GM12865 (cell line): ENCODE data around the gene KIRREL3.

ENCODE experiments used
- DNase-seq: peaks from one replicate; pipeline ENCODE4 v3.0.0; 2010; ENCODE audit warnings: low read depth
- H3K4me3 ChIP-seq: 2 replicates; pipeline ENCODE4 v1.5.1; 2011; ENCODE audit warnings: mild to moderate bottlenecking, low read depth, low read length, control low read depth
- TF ChIP-seq, protein P1 (sequence below): IDR thresholded peaks from 2 replicates; pipeline ENCODE4 v1.5.1; 2011; ENCODE audit warnings: low read length, control low read depth, low read depth, inconsistent platforms; ENCODE audit not compliant: insufficient read depth; ENCODE audit errors: missing control alignments

The KIRREL3 gene

GRCh38 chr11:126884192-126884591, 116.4 kb downstream of the KIRREL3 start:
- no peak for DNase-seq
- no peak overlapping the region for H3K4me3 ChIP-seq
- TF ChIP-seq, protein P1, sequence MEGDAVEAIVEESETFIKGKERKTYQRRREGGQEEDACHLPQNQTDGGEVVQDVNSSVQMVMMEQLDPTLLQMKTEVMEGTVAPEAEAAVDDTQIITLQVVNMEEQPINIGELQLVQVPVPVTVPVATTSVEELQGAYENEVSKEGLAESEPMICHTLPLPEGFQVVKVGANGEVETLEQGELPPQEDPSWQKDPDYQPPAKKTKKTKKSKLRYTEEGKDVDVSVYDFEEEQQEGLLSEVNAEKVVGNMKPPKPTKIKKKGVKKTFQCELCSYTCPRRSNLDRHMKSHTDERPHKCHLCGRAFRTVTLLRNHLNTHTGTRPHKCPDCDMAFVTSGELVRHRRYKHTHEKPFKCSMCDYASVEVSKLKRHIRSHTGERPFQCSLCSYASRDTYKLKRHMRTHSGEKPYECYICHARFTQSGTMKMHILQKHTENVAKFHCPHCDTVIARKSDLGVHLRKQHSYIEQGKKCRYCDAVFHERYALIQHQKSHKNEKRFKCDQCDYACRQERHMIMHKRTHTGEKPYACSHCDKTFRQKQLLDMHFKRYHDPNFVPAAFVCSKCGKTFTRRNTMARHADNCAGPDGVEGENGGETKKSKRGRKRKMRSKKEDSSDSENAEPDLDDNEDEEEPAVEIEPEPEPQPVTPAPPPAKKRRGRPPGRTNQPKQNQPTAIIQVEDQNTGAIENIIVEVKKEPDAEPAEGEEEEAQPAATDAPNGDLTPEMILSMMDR = no peak

DNA sequence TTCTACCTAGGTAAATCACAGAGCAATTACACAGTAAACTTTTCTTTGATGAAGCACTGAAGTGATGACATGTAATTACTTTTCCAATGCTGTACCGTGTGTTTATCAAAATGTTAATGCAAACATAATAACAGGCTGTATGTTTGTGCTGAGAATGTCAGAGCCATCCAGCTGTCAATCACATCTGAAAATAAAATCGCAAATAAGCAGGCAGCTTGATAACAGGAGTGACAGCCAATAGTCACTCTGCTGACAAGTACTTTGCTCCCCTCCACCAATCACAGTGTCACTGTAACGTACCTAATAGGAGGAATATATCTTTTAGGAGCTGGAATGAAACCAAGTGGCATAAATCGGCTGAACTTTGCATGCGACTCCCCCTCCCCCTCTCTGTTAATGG, 119.7 kb downstream of the KIRREL3 start:
- no peak overlapping the region for H3K4me3 ChIP-seq
- TF ChIP-seq, protein P1 = no peak
- no peak for DNase-seq

- TF ChIP-seq, protein P1 = no peak
- no peak overlapping the region for H3K4me3 ChIP-seq
- no peak for DNase-seq
Observed at GRCh38 chr11:126879516-126879915, 121.1 kb downstream of the KIRREL3 start.

DNA sequence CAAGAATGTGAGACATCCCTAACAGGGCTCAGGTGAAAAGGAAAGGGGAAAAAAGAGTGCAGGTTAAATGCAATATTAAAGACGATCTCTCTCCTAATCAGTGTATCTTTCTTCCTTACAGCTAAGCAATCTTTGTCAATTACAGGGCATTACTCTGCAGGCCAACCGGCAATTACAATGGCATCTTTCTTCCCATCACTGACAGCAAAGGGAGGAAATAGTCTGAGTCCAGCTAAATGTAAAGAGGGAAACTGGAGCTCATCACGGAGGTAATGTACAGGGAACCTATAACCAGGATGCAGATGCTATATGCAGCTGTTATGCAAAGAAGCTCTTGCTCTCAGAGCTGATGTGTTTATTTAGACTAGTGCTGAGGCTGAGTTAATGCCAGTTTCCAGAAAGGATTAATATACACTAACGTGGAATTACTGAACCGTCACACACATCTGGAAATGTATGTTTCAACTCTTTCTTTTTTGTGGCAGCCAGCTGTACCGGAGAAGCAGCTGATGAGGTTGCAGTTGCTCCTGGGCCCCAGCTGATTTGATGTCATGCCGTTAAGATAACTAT, 121.6 kb downstream of the KIRREL3 start:
- DNase-seq = no peak
- H3K4me3 ChIP-seq = no peak overlapping the region
- TF ChIP-seq, protein P1 = no peak

DNA sequence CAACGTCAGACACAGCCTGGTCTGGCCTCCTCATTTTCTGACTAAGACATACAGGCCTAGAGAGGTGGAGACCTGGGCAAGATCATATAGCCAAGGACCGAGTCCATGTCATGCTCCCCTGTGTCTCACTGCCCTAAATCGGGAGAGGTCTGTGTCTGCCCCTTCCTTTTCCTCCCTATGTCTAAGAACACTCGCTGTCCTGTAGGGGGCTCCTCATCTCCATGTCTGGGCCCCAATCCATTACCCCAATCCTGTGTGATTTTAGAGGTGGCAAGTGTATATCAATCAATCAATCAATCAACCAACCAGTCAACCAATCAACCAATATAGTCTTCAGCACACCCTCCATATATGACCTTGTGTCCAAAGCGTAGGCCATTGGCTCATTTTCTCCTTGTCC, 125.7 kb downstream of the KIRREL3 start:
- TF ChIP-seq, protein P1 = peak; percentile 28
- no peak overlapping the region for H3K4me3 ChIP-seq
- DNase-seq = peak; percentile 8

DNA sequence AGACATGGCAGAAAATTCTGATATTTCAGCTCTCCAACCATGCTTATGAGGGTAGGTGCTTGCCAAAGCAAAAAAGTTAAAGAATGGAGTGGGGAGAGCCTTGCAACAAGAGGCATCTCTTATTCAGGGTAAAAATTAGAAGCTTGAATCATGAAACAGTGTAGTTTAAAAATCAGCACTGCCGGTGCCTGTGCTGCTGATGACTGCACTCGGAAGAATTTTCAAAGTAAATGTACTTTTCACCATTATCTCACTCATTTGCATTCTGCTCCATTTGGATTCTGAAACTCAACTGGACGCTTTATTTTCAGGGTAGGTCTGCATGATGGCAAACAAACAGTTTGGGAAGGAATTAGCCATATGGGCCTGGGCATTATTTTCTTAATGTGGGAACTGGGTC, 126.3 kb downstream of the KIRREL3 start:
- TF ChIP-seq, protein P1 = no peak
- DNase-seq = no peak
- no peak overlapping the region for H3K4me3 ChIP-seq

DNA sequence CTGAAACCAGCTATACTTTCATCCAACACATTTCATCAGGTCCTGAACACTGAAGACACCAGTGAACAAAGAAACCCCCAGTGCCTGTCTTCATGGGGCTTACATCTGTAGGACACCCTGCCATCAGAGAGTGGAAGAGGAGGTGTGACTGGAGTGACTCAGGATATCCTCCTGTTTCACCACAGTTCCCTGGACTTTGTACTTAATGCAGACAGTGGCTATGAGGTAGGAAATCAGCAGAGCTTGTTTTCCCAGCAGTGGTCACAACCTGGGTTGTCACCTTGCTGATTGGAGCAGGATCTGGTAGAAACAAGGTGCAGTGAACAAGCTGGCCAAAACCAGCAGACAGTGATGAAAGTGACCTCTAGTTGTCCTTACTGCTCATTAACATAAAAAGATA, 128.8 kb downstream of the KIRREL3 start:
- TF ChIP-seq, protein P1 = no peak
- DNase-seq = no peak
- no peak overlapping the region for H3K4me3 ChIP-seq
